Thoracic aorta (tissue), 2 donors: ENCODE results near the gene SIAH1. TPM values are rescaled to one million over a fixed set of nuclear protein-coding genes. Genes with fewer than 3 reads are reported as not detected.

Experiments
- ATAC-seq: fragments of 150-250 bp; one replicate; pipeline ENCODE4 v1.8.0; 2017; ENCODE audit warnings: low read depth; ENCODE audit not compliant: insufficient number of reproducible peaks, low FRiP score
- DNase-seq: peaks from one replicate; pipeline ENCODE4 v3.0.0-alpha.2; 2020; ENCODE audit warnings: low spot score
- H3K27ac ChIP-seq, 2 donors: fragments of 200-600 bp; sonication (generic); 1 replicate in 1 of 2; 2 replicates in 1 of 2; pipeline ENCODE4 v1.5.1; 2016; ENCODE audit warnings: mild to moderate bottlenecking in 2 of 2, moderate library complexity in 2 of 2
- H3K27me3 ChIP-seq: fragments of 200-600 bp; sonication (generic); replicated peaks from 2 replicates; pipeline ENCODE4 v1.6.0; 2016; ENCODE audit warnings: mild to moderate bottlenecking; ENCODE audit not compliant: insufficient read depth
- H3K36me3 ChIP-seq: fragments of 200-600 bp; sonication (generic); one replicate; pipeline ENCODE4 v1.5.1; 2016
- H3K4me1 ChIP-seq, 2 donors: fragments of 200-600 bp; sonication (generic); 1 replicate in 1 of 2; 2 replicates in 1 of 2; pipeline versions ENCODE4 v1.5.1 to v1.6.0; 2016; ENCODE audit warnings: low read depth in 2 of 2, mild to moderate bottlenecking in 1 of 2; ENCODE audit not compliant: control insufficient read depth in 1 of 2
- H3K4me3 ChIP-seq: fragments of 200-600 bp; sonication (generic); 2 replicates; pipeline ENCODE4 v1.5.1; 2016; ENCODE audit warnings: mild to moderate bottlenecking
- H3K9me3 ChIP-seq: fragments of 200-600 bp; sonication (generic); 2 replicates; pipeline ENCODE4 v1.5.1; 2016
- CTCF ChIP-seq: fragments of 200-600 bp; sonication (generic); IDR thresholded peaks from one replicate; pipeline ENCODE4 v1.5.1; 2019; ENCODE audit warnings: antibody characterized with exemption
- total RNA-seq, 2 donors: library from RNA; depleted of rRNA; stranded (reverse); fragments of >200 nt; gene quantifications; one replicate each; pipeline versions ENCODE4 v1.1.0 to v1.2.3, GENCODE V29; 2016

SIAH1 gene
- total RNA-seq, 2 donors from 2014 or later = 28.2 to 40.8 TPM

GRCh38 chr16:48326915-48327314 lies 58.3 kb downstream of the SIAH1 start:
- no peak for ATAC-seq

GRCh38 chr16:48323783-48324775 lies 61.1 kb downstream of the SIAH1 start:
- Histone ChIP-seq H3K27me3 (no peaks in the 10 kb centered on the region), H3K4me1 (peaks cover 2 to 13% of the 10 kb centered on the region in 2 donors), H3K36me3 (no peaks in the 10 kb centered on the region), H3K4me3 (no peak overlapping the region), H3K27ac (no peak overlapping the region), H3K9me3 (no peaks in the 10 kb centered on the region)
- DNase-seq (no peak), ATAC-seq (no peak)
- TF ChIP-seq CTCF = no peak

More at GRCh38 chr16:48326915-48327314, 58.3 kb downstream of the SIAH1 start:
- Histone ChIP-seq H3K4me1 (peaks cover 0 to 11% of the 10 kb centered on the region in 2 donors), H3K27ac (no peak overlapping the region), H3K27me3 (no peaks in the 10 kb centered on the region), H3K4me3 (no peak overlapping the region), H3K36me3 (no peaks in the 10 kb centered on the region), H3K9me3 (no peaks in the 10 kb centered on the region)
- DNase-seq = no peak
- TF ChIP-seq CTCF = no peak

GRCh38 chr16:48321317-48322036 lies 63.7 kb downstream of the SIAH1 start:
- ATAC-seq = no peak
- DNase-seq = no peak
- Histone ChIP-seq H3K36me3 (no peaks in the 10 kb centered on the region), H3K4me1 (peaks cover 15 to 31% of the 10 kb centered on the region in 2 donors), H3K27ac (no peak overlapping the region), H3K9me3 (no peaks in the 10 kb centered on the region), H3K27me3 (no peaks in the 10 kb centered on the region), H3K4me3 (no peak overlapping the region)
- TF ChIP-seq CTCF = no peak

GRCh38 chr16:48318630-48319029 lies 66.6 kb downstream of the SIAH1 start:
- H3K27ac ChIP-seq = peak overlapping the region in 1 of 2 donors; percentile 65
- H3K27me3 ChIP-seq = no peaks in the 10 kb centered on the region
- no peaks in the 10 kb centered on the region for H3K9me3 ChIP-seq
- TF ChIP-seq CTCF = no peak
- peaks cover 15 to 24% of the 10 kb centered on the region in 2 donors for H3K4me1 ChIP-seq
- no peak overlapping the region for H3K4me3 ChIP-seq
- no peaks in the 10 kb centered on the region for H3K36me3 ChIP-seq
- no peak for DNase-seq
- peak; percentile 6 for ATAC-seq
